Measurements from ENCODE around the gene C10orf105. TPM values are rescaled to one million over a fixed set of nuclear protein-coding genes. Genes with fewer than 3 reads are reported as not detected.

Gene C10orf105, protein sequence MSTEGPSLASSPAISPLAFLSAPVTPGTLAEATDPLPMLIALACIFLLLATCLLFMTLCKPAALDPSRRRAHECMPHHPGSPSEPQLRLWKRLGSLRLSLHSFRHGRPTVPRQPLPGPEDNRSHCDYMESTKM
- total RNA-seq: not detected in 2 replicates

DNA sequence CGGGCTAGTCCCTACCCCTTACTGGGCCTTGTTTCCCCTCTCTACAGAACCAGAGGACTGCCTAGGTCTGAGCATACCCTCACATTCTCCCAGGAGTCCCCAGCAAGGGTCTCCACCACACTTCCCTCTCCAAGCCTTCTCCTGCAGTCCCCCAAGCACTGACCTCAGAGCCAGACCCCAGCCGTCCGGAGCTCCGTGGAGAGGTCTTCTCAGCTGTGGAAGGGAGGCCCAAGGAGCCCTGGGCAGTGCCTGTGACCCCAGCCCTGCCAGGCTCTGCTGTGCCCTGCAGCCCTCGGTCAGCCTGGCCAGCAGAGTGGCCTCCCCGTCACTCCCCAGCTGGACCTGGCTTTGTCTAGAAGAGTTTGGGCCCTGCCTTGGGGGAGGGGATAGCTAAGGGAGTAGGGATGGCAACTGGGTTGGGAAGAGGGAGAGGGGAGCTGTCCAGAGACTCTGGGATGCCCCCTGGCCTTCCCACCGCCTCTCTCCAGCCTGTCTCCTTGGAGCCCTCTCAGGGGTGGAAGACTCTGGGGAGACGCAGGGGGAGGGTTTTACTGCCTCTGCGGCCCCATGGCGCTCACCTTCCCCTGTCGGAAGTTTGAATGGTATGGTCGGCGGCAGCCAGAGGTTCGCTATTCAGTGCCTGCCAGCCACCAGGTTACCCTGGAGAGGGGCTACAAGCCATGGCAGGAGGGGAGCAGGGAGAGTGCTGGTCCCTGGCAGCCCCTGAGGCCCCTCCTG, at the start of gene C10orf105:
Gene C10orf105 (minus strand): TSS at position 315 of the 738 bp plus-strand sequence. CDS start 3,441 bp downstream, outside the sequence.

Other genes starting within 250 kb of the C10orf105 start
- 8.3 and 16.3 TPM in 2 replicates for gene VSIR, start 53.7 kb upstream of the C10orf105 start, total RNA-seq
- 610 and 907 TPM in 2 replicates for gene PSAP, start 131.5 kb upstream of the C10orf105 start, total RNA-seq
- 10.0 and 16.8 TPM in 2 replicates for gene CHST3, start 244.6 kb upstream of the C10orf105 start, total RNA-seq

Data from endothelial cell of coronary artery (primary cell).